Spleen (tissue), 11 donors: Measurements from ENCODE around the gene NAT14. TPM values are rescaled to one million over a fixed set of nuclear protein-coding genes. Genes with fewer than 3 reads are reported as not detected.

ENCODE experiments used
- DNase-seq: peaks from one replicate; pipeline ENCODE4 v3.0.0-alpha.2; 2020
- H3K27ac ChIP-seq, 8 donors: fragments of 200-600 bp; sonication (generic) in 7 of 8; 1 replicate in 4 of 8; 2 replicates in 4 of 8; pipeline versions ENCODE4 v1.5.0 to v1.8.0; 2016 to 2021; ENCODE audit warnings: inconsistent platforms in 4 of 8, mild to moderate bottlenecking in 4 of 8, moderate library complexity in 1 of 8
- H3K27me3 ChIP-seq, 7 donors: fragments of 200-600 bp; sonication (generic) in 6 of 7; replicated peaks in 1 of 7; 1 replicate in 4 of 7; 2 replicates in 3 of 7; pipeline versions ENCODE4 v1.5.0 to v1.8.0; 2016 to 2021; ENCODE audit warnings: inconsistent platforms in 3 of 7, mild to moderate bottlenecking in 1 of 7
- H3K36me3 ChIP-seq, 6 donors: fragments of 200-600 bp; sonication (generic) in 5 of 6; 1 replicate in 4 of 6; 2 replicates in 2 of 6; pipeline versions ENCODE4 v1.5.0 to v1.8.0; 2016 to 2021; ENCODE audit warnings: inconsistent platforms in 2 of 6
- H3K4me1 ChIP-seq, 6 donors: fragments of 200-600 bp; sonication (generic) in 5 of 6; 1 replicate in 3 of 6; 2 replicates in 3 of 6; pipeline versions ENCODE4 v1.5.0 to v1.8.0; 2016 to 2021; ENCODE audit warnings: inconsistent platforms in 3 of 6
- H3K4me3 ChIP-seq, 8 donors: fragments of 200-600 bp; sonication (generic) in 7 of 8; 1 replicate in 4 of 8; 2 replicates in 4 of 8; pipeline versions ENCODE4 v1.5.0 to v1.8.0; 2016 to 2021; ENCODE audit warnings: inconsistent platforms in 4 of 8, mild to moderate bottlenecking in 4 of 8, moderate library complexity in 2 of 8
- H3K9me3 ChIP-seq, 8 donors: fragments of 200-600 bp; sonication (generic) in 7 of 8; 1 replicate in 4 of 8; 2 replicates in 4 of 8; pipeline versions ENCODE4 v1.5.0 to v1.8.0; 2016 to 2021; ENCODE audit warnings: inconsistent platforms in 4 of 8
- POLR2A ChIP-seq, 3 donors: fragments of 450-650 bp; IDR thresholded peaks; one replicate each; pipeline ENCODE4 v1.5.1; 2017; ENCODE audit warnings: antibody characterized with exemption in 3 of 3, mild to moderate bottlenecking in 1 of 3
- POLR2AphosphoS5 ChIP-seq, 3 donors: sonication (generic); formaldehyde crosslinking; IDR thresholded peaks; one replicate each; pipeline ENCODE4 v1.5.1; 2017; ENCODE audit warnings: antibody characterized with exemption in 3 of 3
- WGBS, 5 donors: extraction: QIAGEN DNeasy Blood & Tissue Kit in 3 of 5; methylation state at CpG; one replicate each; pipeline versions ENCODE4 v1.1.5 to v1.1.7; 2013 to 2018; 5-methylcytosine and 5-hydroxymethylcytosine counted together
- intact Hi-C: fragments of 100-400 bp; cut with DNase I; formaldehyde crosslinking; loops from one replicate; pipeline ENCODE4 v1.15.0; 2023; ENCODE audit warnings: low total_unique reads
- polyA plus RNA-seq, 3 donors: library from polyadenylated mRNA; stranded (reverse); fragments of 200-250 nt; gene quantifications; one replicate each; pipeline ENCODE4 v1.2.1, GENCODE V29; 2013
- total RNA-seq, 7 donors: library from RNA; depleted of rRNA in 3 of 7; stranded (reverse); fragments of >200 nt in 3 of 7; fragmentation: NEBNext Ultra II Directional in 4 of 7; extraction: Animal tissue kit (Norgen Biotek cat#: 25700) in 4 of 7; gene quantifications; one replicate each; pipeline versions ENCODE4 v1.1.0 to v1.2.1, GENCODE V29; 2016 to 2021
- TF ChIP-seq, protein P1 (sequence below), 11 experiments: fragments of 200-600 bp in 7 of 11; fragments of 450-650 bp in 4 of 11; sonication (generic) in 4 of 11; IDR thresholded peaks in 8 of 11; conservative IDR thresholded peaks in 3 of 11; 1 replicate in 7 of 11; 2 replicates in 4 of 11; pipeline versions ENCODE4 v1.4.0 to v1.8.0; 2016 to 2021; ENCODE audit warnings: antibody characterized with exemption in 11 of 11, inconsistent platforms in 4 of 11, mild to moderate bottlenecking in 1 of 11
- donor health status: healthy with polysubstance abuse.
- donor health status: DM: no; HTN: no; CAD: no; lungs with moderate emphysema.
- donor health status: DM: no; HTN: no; CAD: no.
- donor health status: Bipolar disorder and iron deficiency.
- donor health status: healthy.
- donor health status: DM: no; HTN: no; CAD: no.
- donor health status: DM: yes; HTN: yes; CAD: no.

Gene NAT14
- total and polyA plus RNA-seq, 10 donors = 1.9 to 17.7 (median 8.2) TPM

- no peaks in the 10 kb centered on the region for H3K36me3 ChIP-seq
- 10 to 12% (median 11%) methylated on average over 27 of the region's 27 CpGs for WGBS, 5 donors
- peak overlapping the region; percentile 63 to 97 (median 78) for H3K4me3 ChIP-seq
- H3K4me1 ChIP-seq = peaks cover 7 to 39% (median 28%) of the 10 kb centered on the region in 6 donors
- TF ChIP-seq POLR2A (IDR thresholded peaks at IDR 0.05) = no peak
- peak in 2 of 3 donors; percentile 70 to 82 for TF ChIP-seq POLR2AphosphoS5 (IDR thresholded peaks at IDR 0.05)
- TF ChIP-seq, protein P1, sequence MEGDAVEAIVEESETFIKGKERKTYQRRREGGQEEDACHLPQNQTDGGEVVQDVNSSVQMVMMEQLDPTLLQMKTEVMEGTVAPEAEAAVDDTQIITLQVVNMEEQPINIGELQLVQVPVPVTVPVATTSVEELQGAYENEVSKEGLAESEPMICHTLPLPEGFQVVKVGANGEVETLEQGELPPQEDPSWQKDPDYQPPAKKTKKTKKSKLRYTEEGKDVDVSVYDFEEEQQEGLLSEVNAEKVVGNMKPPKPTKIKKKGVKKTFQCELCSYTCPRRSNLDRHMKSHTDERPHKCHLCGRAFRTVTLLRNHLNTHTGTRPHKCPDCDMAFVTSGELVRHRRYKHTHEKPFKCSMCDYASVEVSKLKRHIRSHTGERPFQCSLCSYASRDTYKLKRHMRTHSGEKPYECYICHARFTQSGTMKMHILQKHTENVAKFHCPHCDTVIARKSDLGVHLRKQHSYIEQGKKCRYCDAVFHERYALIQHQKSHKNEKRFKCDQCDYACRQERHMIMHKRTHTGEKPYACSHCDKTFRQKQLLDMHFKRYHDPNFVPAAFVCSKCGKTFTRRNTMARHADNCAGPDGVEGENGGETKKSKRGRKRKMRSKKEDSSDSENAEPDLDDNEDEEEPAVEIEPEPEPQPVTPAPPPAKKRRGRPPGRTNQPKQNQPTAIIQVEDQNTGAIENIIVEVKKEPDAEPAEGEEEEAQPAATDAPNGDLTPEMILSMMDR (IDR thresholded peaks at IDR 0.05 in 8 of 11, conservative IDR thresholded peaks at IDR 0.05 in 3 of 11) = peak in 1 of 11 experiments; percentile 3
- H3K27me3 ChIP-seq = no peaks in the 10 kb centered on the region
- no peaks in the 10 kb centered on the region for H3K9me3 ChIP-seq
- peak overlapping the region; percentile 69 to 95 (median 90) for H3K27ac ChIP-seq
- no peak for DNase-seq
- intact Hi-C loops = no loop called here
Observed at GRCh38 chr19:55461974-55462626, 22.9 kb upstream of the NAT14 start.

- Histone ChIP-seq H3K4me3 (peak overlapping the region in 4 of 8 donors; percentile 71 to 97 (median 79)), H3K36me3 (no peaks in the 10 kb centered on the region), H3K9me3 (no peaks in the 10 kb centered on the region), H3K27ac (no peak overlapping the region), H3K4me1 (peaks cover 7 to 44% (median 32%) of the 10 kb centered on the region in 6 donors), H3K27me3 (no peaks in the 10 kb centered on the region)
- TF ChIP-seq, protein P1 (IDR thresholded peaks at IDR 0.05 in 8 of 11, conservative IDR thresholded peaks at IDR 0.05 in 3 of 11) = no peak
- TF ChIP-seq POLR2A (IDR thresholded peaks at IDR 0.05) (no peak), POLR2AphosphoS5 (IDR thresholded peaks at IDR 0.05) (no peak)
- no peak for DNase-seq
- intact Hi-C loops = no loop called here
- WGBS, 5 donors = 87 to 92% (median 89%) methylated on average over 11 of the region's 11 CpGs
Observed at GRCh38 chr19:55462722-55463121, 22.3 kb upstream of the NAT14 start.

- Histone ChIP-seq H3K9me3 (no peaks in the 10 kb centered on the region), H3K4me1 (peaks cover 7 to 50% (median 38%) of the 10 kb centered on the region in 6 donors), H3K4me3 (no peak overlapping the region), H3K36me3 (no peaks in the 10 kb centered on the region), H3K27me3 (no peaks in the 10 kb centered on the region), H3K27ac (no peak overlapping the region)
- intact Hi-C loops = no loop called here
- peak; percentile 75 for DNase-seq
- TF ChIP-seq POLR2AphosphoS5 (IDR thresholded peaks at IDR 0.05) (no peak), POLR2A (IDR thresholded peaks at IDR 0.05) (no peak)
- TF ChIP-seq, protein P1 (IDR thresholded peaks at IDR 0.05 in 8 of 11, conservative IDR thresholded peaks at IDR 0.05 in 3 of 11) = no peak
- whole genome bisulfite sequencing, 5 donors = 74 to 86% (median 78%) methylated on average over 11 to 15 of the region's 15 CpGs
Observed at GRCh38 chr19:55463583-55464031, 21.4 kb upstream of the NAT14 start.

- H3K4me1 ChIP-seq = peaks cover 7 to 45% (median 37%) of the 10 kb centered on the region in 6 donors
- peak; percentile 64 for DNase-seq
- H3K27ac ChIP-seq = no peak overlapping the region
- H3K27me3 ChIP-seq = no peaks in the 10 kb centered on the region
- no peak overlapping the region for H3K4me3 ChIP-seq
- TF ChIP-seq, protein P1 (IDR thresholded peaks at IDR 0.05 in 8 of 11, conservative IDR thresholded peaks at IDR 0.05 in 3 of 11) = no peak
- TF ChIP-seq POLR2AphosphoS5 (IDR thresholded peaks at IDR 0.05) (no peak), POLR2A (IDR thresholded peaks at IDR 0.05) (no peak)
- intact Hi-C loops = no loop called here
- H3K36me3 ChIP-seq = no peaks in the 10 kb centered on the region
- no peaks in the 10 kb centered on the region for H3K9me3 ChIP-seq
- 75 to 88% (median 80%) methylated on average over 18 to 23 of the region's 23 CpGs for WGBS, 5 donors
Observed at GRCh38 chr19:55464039-55464661, 20.8 kb upstream of the NAT14 start.
